Mesothelial cell of epicardium (in vitro differentiated cells): ENCODE measurements around the gene ZSCAN5C. TPM values are rescaled to one million over a fixed set of nuclear protein-coding genes. Genes with fewer than 3 reads are reported as not detected.

Experiments
- DNase-seq, 2 experiments: peaks; one replicate each; pipeline ENCODE4 v3.0.0; 2021; ENCODE audit warnings: low spot score in 2 of 2; ENCODE audit not compliant: unreplicated experiment in 2 of 2
- H3K27ac Mint-ChIP-seq: 2 replicates; pipeline ENCODE4 v1.8.0; 2021; ENCODE audit warnings: mixed read lengths
- H3K27me3 Mint-ChIP-seq: 2 replicates; pipeline ENCODE4 v1.8.0; 2021; ENCODE audit warnings: low read depth, mixed read lengths
- H3K36me3 Mint-ChIP-seq: 2 replicates; pipeline ENCODE4 v1.8.0; 2021; ENCODE audit warnings: mixed read lengths
- H3K4me1 Mint-ChIP-seq: 2 replicates; pipeline ENCODE4 v1.8.0; 2021; ENCODE audit warnings: mixed read lengths
- H3K4me3 Mint-ChIP-seq: 2 replicates; pipeline ENCODE4 v1.8.0; 2021; ENCODE audit warnings: mild to moderate bottlenecking, moderate library complexity, mixed read lengths
- H3K9me3 Mint-ChIP-seq: 2 replicates; pipeline ENCODE4 v1.8.0; 2021; ENCODE audit warnings: mixed read lengths
- CTCF ChIP-seq: fragments of 200-600 bp; sonication (generic); IDR thresholded peaks from one replicate; pipeline ENCODE4 v1.5.0; 2021; ENCODE audit warnings: antibody characterized with exemption; ENCODE audit not compliant: unreplicated experiment
- total RNA-seq: library from RNA; stranded (reverse); gene quantifications from 3 replicates; pipeline ENCODE4 v1.2.1, GENCODE V29; 2021

Gene ZSCAN5C
- total RNA-seq, 1 donor from 2014 or later = not detected

GRCh38 chr19:56176881-56177280 is 25.2 kb upstream of the ZSCAN5C start:
- Mint-ChIP-seq H3K27me3 (peaks cover 21% of the 10 kb centered on the region), H3K36me3 (no peaks in the 10 kb centered on the region), H3K27ac (no peak overlapping the region), H3K9me3 (no peaks in the 10 kb centered on the region), H3K4me3 (no peak overlapping the region), H3K4me1 (no peaks in the 10 kb centered on the region)
- no peak for DNase-seq
- TF ChIP-seq CTCF = no peak

- Mint-ChIP-seq H3K36me3 (no peaks in the 10 kb centered on the region), H3K9me3 (no peaks in the 10 kb centered on the region), H3K27me3 (peaks cover 20% of the 10 kb centered on the region), H3K4me1 (no peaks in the 10 kb centered on the region), H3K4me3 (no peak overlapping the region), H3K27ac (no peak overlapping the region)
- TF ChIP-seq CTCF = no peak
- no peak for DNase-seq
Observed at GRCh38 chr19:56177564-56178243, 24.4 kb upstream of the ZSCAN5C start.

GRCh38 chr19:56189785-56190184 is 12.3 kb upstream of the ZSCAN5C start:
- DNase-seq = no peak
- H3K36me3 Mint-ChIP-seq = no peaks in the 10 kb centered on the region
- H3K27me3 Mint-ChIP-seq = peaks cover 6% of the 10 kb centered on the region
- no peak overlapping the region for H3K27ac Mint-ChIP-seq
- TF ChIP-seq CTCF = no peak
- H3K4me3 Mint-ChIP-seq = no peak overlapping the region
- no peaks in the 10 kb centered on the region for H3K9me3 Mint-ChIP-seq
- H3K4me1 Mint-ChIP-seq = no peaks in the 10 kb centered on the region

GRCh38 chr19:56191115-56191514 is 11.0 kb upstream of the ZSCAN5C start:
- no peak overlapping the region for H3K4me3 Mint-ChIP-seq
- no peaks in the 10 kb centered on the region for H3K36me3 Mint-ChIP-seq
- no peak for DNase-seq
- no peaks in the 10 kb centered on the region for H3K4me1 Mint-ChIP-seq
- no peak overlapping the region for H3K27ac Mint-ChIP-seq
- no peaks in the 10 kb centered on the region for H3K9me3 Mint-ChIP-seq
- H3K27me3 Mint-ChIP-seq = peaks cover 6% of the 10 kb centered on the region
- no peak for TF ChIP-seq CTCF

- Mint-ChIP-seq H3K36me3 (no peaks in the 10 kb centered on the region), H3K9me3 (no peaks in the 10 kb centered on the region)
Observed at GRCh38 chr19:56191711-56192110, 10.4 kb upstream of the ZSCAN5C start.

More at GRCh38 chr19:56191711-56192110, 10.4 kb upstream of the ZSCAN5C start:
- Mint-ChIP-seq H3K27ac (no peak overlapping the region), H3K27me3 (peaks cover 6% of the 10 kb centered on the region), H3K4me3 (no peak overlapping the region), H3K4me1 (no peaks in the 10 kb centered on the region)
- DNase-seq = no peak
- no peak for TF ChIP-seq CTCF
